HCT116 (cell line): ENCODE data around the gene NBL1. TPM values are rescaled to one million over a fixed set of nuclear protein-coding genes. Genes with fewer than 3 reads are reported as not detected.

Experiments
- ATAC-seq: fragments of 200-7000 bp; cut with Tn5 transposase; 2 replicates; pipeline ENCODE4 v1.9.1; 2020; ENCODE audit warnings: mild to moderate bottlenecking, moderate library complexity
- BruUV-seq: library from RNA; stranded (reverse); fragments of 400-500 nt; replicated peaks from 2 replicates; lab custom pipeline; 2021; lab: Mats Ljungman, UMichigan
- CTCF ChIA-PET: fragments of 300-600 bp; sonication (Branson Sonifier 250); formaldehyde crosslinking; loops from one replicate; lab custom pipeline; 2021; ENCODE audit warnings: antibody characterized with exemption; lab: Charles Lee
- POLR2A ChIA-PET: fragments of 300-600, 350-600 bp; sonication (Branson Sonifier 250); formaldehyde crosslinking; loops from one replicate; lab custom pipeline; 2021; ENCODE audit warnings: antibody characterized with exemption; lab: Charles Lee
- RAD21 ChIA-PET, 2 experiments: fragments of 300-600 bp; sonication (Branson Sonifier 250); formaldehyde crosslinking; loops; one replicate each; lab custom pipeline; 2023; ENCODE audit warnings: low total read pairs in 2 of 2; ENCODE audit not compliant: uncharacterized antibody in 2 of 2, unreplicated experiment in 2 of 2, low non-redundant PET in 1 of 2; lab: Charles Lee
- DNase-seq: peaks from one replicate; pipeline ENCODE4 v3.0.0-alpha.2; 2010; ENCODE audit warnings: low read depth, low spot score
- H2AFZ ChIP-seq: fragments of 200-600 bp; shearing (Covaris generic), sonication (generic); 2 replicates; pipeline ENCODE4 v1.6.1; 2017; ENCODE audit warnings: low read depth, mixed run types, mixed read lengths, antibody characterized with exemption, low read length; ENCODE audit not compliant: poor library complexity, severe bottlenecking
- H3K27ac ChIP-seq: 2 replicates; pipeline ENCODE4 v1.5.1; 2012; ENCODE audit warnings: low read depth, low read length
- H3K27me3 ChIP-seq: fragments of 200-600 bp; sonication (generic); 2 replicates; pipeline ENCODE4 v1.6.1; 2016; ENCODE audit warnings: mixed run types, low read length, mixed read lengths; ENCODE audit not compliant: insufficient read depth
- H3K36me3 ChIP-seq, 2 experiments: fragments of 200-500 bp in 1 of 2; fragments of 200-600 bp in 1 of 2; sonication (Bioruptor generic) in 1 of 2; sonication (generic) in 1 of 2; 2 replicates each; pipeline versions ENCODE4 v1.5.1 to v1.6.1; 2014 to 2016; ENCODE audit warnings: low read length in 2 of 2, inconsistent platforms in 1 of 2, mixed read lengths in 1 of 2, mixed run types in 1 of 2; ENCODE audit not compliant: insufficient read depth in 2 of 2, control insufficient read depth in 1 of 2
- H3K4me1 ChIP-seq, 2 experiments: fragments of 200-600 bp in 1 of 2; sonication (generic) in 1 of 2; 2 replicates each; pipeline versions ENCODE4 v1.5.1 to v1.6.1; 2012 to 2017; ENCODE audit warnings: low read length in 2 of 2, inconsistent platforms in 1 of 2, mild to moderate bottlenecking in 1 of 2, mixed read lengths in 1 of 2, mixed run types in 1 of 2, moderate library complexity in 1 of 2; ENCODE audit not compliant: insufficient read depth in 2 of 2, control insufficient read depth in 1 of 2
- H3K4me2 ChIP-seq: fragments of 200-600 bp; sonication (generic); 2 replicates; pipeline ENCODE4 v1.6.1; 2017; ENCODE audit warnings: mixed run types, low read length, mixed read lengths
- H3K4me3 ChIP-seq, 2 experiments: fragments of 200-600 bp in 1 of 2; sonication (generic) in 1 of 2; replicated peaks in 1 of 2; 2 replicates each; pipeline ENCODE4 v1.5.1; 2011 to 2016; ENCODE audit warnings: low read length in 2 of 2, control low read depth in 1 of 2, low read depth in 1 of 2, mild to moderate bottlenecking in 1 of 2, mixed read lengths in 1 of 2, mixed run types in 1 of 2
- H3K79me2 ChIP-seq: fragments of 200-600 bp; sonication (generic); 2 replicates; pipeline ENCODE4 v1.6.1; 2017; ENCODE audit warnings: mild to moderate bottlenecking, mixed run types, low read length, moderate library complexity, mixed read lengths; ENCODE audit not compliant: insufficient read depth
- H3K9ac ChIP-seq: fragments of 200-600 bp; sonication (generic); 2 replicates; pipeline ENCODE4 v1.6.1; 2016; ENCODE audit warnings: low read length, mixed read lengths
- H3K9me2 ChIP-seq: fragments of 200-600 bp; sonication (generic), shearing (Covaris generic); 2 replicates; pipeline ENCODE4 v1.6.1; 2017; ENCODE audit warnings: mixed run types, mild to moderate bottlenecking, moderate library complexity; ENCODE audit not compliant: insufficient read depth
- H3K9me3 ChIP-seq, 2 experiments: fragments of 200-500 bp in 1 of 2; fragments of 200-600 bp in 1 of 2; sonication (Bioruptor generic) in 1 of 2; sonication (generic) in 1 of 2; 2 replicates each; pipeline ENCODE4 v1.6.1; 2014 to 2017; ENCODE audit warnings: low read length in 2 of 2, mixed read lengths in 2 of 2, inconsistent platforms in 1 of 2, low read depth in 1 of 2, mild to moderate bottlenecking in 1 of 2, mixed run types in 1 of 2, moderate library complexity in 1 of 2; ENCODE audit not compliant: control insufficient read depth in 1 of 2, insufficient read depth in 1 of 2
- H4K20me1 ChIP-seq: fragments of 200-600 bp; sonication (generic), shearing (Covaris generic); 2 replicates; pipeline ENCODE4 v1.6.1; 2017; ENCODE audit warnings: mixed run types, mild to moderate bottlenecking, moderate library complexity; ENCODE audit not compliant: insufficient read depth
- CBX3 ChIP-seq: IDR thresholded peaks from 2 replicates; pipeline ENCODE4 v1.6.1; 2012; ENCODE audit warnings: low read depth
- CEBPB ChIP-seq: IDR thresholded peaks from 2 replicates; pipeline ENCODE4 v1.6.1; 2012; ENCODE audit warnings: low read depth
- EGR1 ChIP-seq: IDR thresholded peaks from 2 replicates; pipeline ENCODE4 v1.6.1; 2012; ENCODE audit warnings: low read depth
- ELF1 ChIP-seq: IDR thresholded peaks from 2 replicates; pipeline ENCODE4 v1.6.1; 2012; ENCODE audit warnings: low read depth, borderline replicate concordance
- EZH2 ChIP-seq: fragments of 200-600 bp; sonication (generic); IDR thresholded peaks from 2 replicates; pipeline ENCODE4 v1.6.1; 2017; ENCODE audit warnings: antibody characterized with exemption, mixed run types
- EZH2phosphoT487 ChIP-seq: fragments of 200-600 bp; IDR thresholded peaks from 2 replicates; pipeline ENCODE4 v1.6.1; 2018; ENCODE audit warnings: antibody characterized with exemption, borderline replicate concordance
- FOSL1 ChIP-seq: IDR thresholded peaks from 2 replicates; pipeline ENCODE4 v1.6.1; 2012; ENCODE audit warnings: low read depth
- JUND ChIP-seq: IDR thresholded peaks from 2 replicates; pipeline ENCODE4 v1.6.1; 2012
- POLR2A ChIP-seq: IDR thresholded peaks from 2 replicates; pipeline ENCODE4 v1.7.0; 2011; ENCODE audit warnings: borderline replicate concordance; ENCODE audit not compliant: insufficient read depth, insufficient read length; ENCODE audit errors: extremely low read depth
- RAD21 ChIP-seq: IDR thresholded peaks from 2 replicates; pipeline ENCODE4 v1.6.1; 2012; ENCODE audit warnings: low read depth, mild to moderate bottlenecking
- SIN3A ChIP-seq: IDR thresholded peaks from 2 replicates; pipeline ENCODE4 v1.6.1; 2012; ENCODE audit warnings: low read depth
- SP1 ChIP-seq: IDR thresholded peaks from 2 replicates; pipeline ENCODE4 v1.6.1; 2012; ENCODE audit warnings: low read depth
- SRF ChIP-seq: IDR thresholded peaks from 2 replicates; pipeline ENCODE4 v1.6.1; 2012; ENCODE audit warnings: low read depth
- TCF7L2 ChIP-seq: IDR thresholded peaks from 2 replicates; pipeline ENCODE4 v1.7.0; 2011; ENCODE audit warnings: borderline replicate concordance, inconsistent platforms; ENCODE audit not compliant: insufficient read depth, insufficient read length; ENCODE audit errors: extremely low read depth
- ZBTB33 ChIP-seq: IDR thresholded peaks from 2 replicates; pipeline ENCODE4 v1.6.1; 2011; ENCODE audit warnings: mild to moderate bottlenecking, low read length, moderate library complexity; ENCODE audit not compliant: insufficient replicate concordance; ENCODE audit errors: extremely low read depth
- ZFX ChIP-seq: fragments of 450-650 bp; IDR thresholded peaks from 2 replicates; pipeline ENCODE4 v1.6.1; 2017
- ZNF274 ChIP-seq: fragments of 200-500 bp; sonication (Bioruptor generic); IDR thresholded peaks from 2 replicates; pipeline ENCODE4 v1.6.1; 2014; ENCODE audit warnings: mild to moderate bottlenecking, low read depth, low read length, inconsistent platforms
- intact Hi-C: fragments of 100-400 bp; cut with micrococcal nuclease; formaldehyde crosslinking; loops from 2 replicates; pipeline ENCODE4 v1.10.0; 2022
- total RNA-seq: library from RNA; stranded (reverse); gene quantifications from one replicate; pipeline ENCODE4 v1.2.1, GENCODE V29; 2021; ENCODE audit not compliant: unreplicated experiment
- TF ChIP-seq, protein P1 (sequence below): IDR thresholded peaks from 2 replicates; pipeline ENCODE4 v1.6.1; 2012
- TF ChIP-seq, protein P2 (sequence below), 3 experiments: fragments of 200-600 bp in 1 of 3; sonication (generic) in 1 of 3; IDR thresholded peaks in 2 of 3; conservative IDR thresholded peaks in 1 of 3; 2 replicates each; pipeline ENCODE4 v1.5.1; 2012 to 2017; ENCODE audit warnings: low read depth in 2 of 3, low read length in 2 of 3, antibody characterized with exemption in 1 of 3, borderline replicate concordance in 1 of 3, control low read depth in 1 of 3, mild to moderate bottlenecking in 1 of 3, mixed read lengths in 1 of 3, mixed run types in 1 of 3, moderate library complexity in 1 of 3; ENCODE audit not compliant: insufficient read depth in 1 of 3
- TF ChIP-seq, protein P3 (sequence below): IDR thresholded peaks from 2 replicates; pipeline ENCODE4 v1.6.1; 2012

Gene NBL1
- total RNA-seq, 1 experiment from 2014 or later: 75.4 TPM

DNA sequence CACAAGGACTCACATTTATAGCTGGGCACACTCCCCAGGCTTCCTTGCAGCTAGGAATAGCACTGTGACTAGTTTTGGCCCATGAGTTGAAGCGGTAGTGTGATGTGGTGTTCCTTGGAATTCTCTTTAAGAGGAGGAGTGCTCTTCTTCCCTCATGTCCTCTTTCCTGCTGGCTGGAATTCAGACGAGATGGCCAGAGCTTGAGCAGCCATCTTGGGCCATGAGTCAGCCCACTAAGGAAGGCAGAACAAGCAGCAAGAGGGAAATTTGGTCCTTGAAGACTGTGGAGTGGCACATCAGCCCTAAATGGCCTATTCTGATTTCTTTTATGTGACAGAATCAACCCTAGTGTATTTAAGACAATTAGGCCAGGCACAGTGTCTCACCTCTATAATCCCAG is 40.6 kb downstream of the NBL1 start:
- no peak overlapping the region for H3K4me3 ChIP-seq
- H3K9me2 ChIP-seq: no peaks in the 10 kb centered on the region
- ATAC-seq (no peak), DNase-seq (no peak)
- ChIA-PET POLR2A (interaction anchor here (0.6 kb wide), 1 partner anchor 8 kb away, joined by 4 read pairs; no protein-coding TSS in a partner anchor), RAD21 (no interaction called here), CTCF (interaction anchor here (1.2 to 1.4 kb wide), 2 partner anchors 20 to 23 kb away, joined by 3 to 4 read pairs; no protein-coding TSS in a partner anchor)
- H3K9me3 ChIP-seq: no peaks in the 10 kb centered on the region
- no peak overlapping the region for H2AFZ ChIP-seq
- no peaks in the 10 kb centered on the region for H3K36me3 ChIP-seq
- H3K79me2 ChIP-seq: no peaks in the 10 kb centered on the region
- no TSS peak for BruUV-seq
- no peaks in the 10 kb centered on the region for H3K27me3 ChIP-seq
- TF ChIP-seq TCF7L2 (no peak), SP1 (no peak), SIN3A (no peak), EZH2 (no peak), POLR2A (no peak), CEBPB (no peak), ZBTB33 (no peak)
- TF ChIP-seq, protein P1, sequence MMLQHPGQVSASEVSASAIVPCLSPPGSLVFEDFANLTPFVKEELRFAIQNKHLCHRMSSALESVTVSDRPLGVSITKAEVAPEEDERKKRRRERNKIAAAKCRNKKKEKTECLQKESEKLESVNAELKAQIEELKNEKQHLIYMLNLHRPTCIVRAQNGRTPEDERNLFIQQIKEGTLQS: no peak
- no peak overlapping the region for H3K27ac ChIP-seq
- intact Hi-C loops: no loop called here
- H3K4me2 ChIP-seq: no peak overlapping the region
- no peaks in the 10 kb centered on the region for H3K4me1 ChIP-seq
- H3K9ac ChIP-seq: no peak overlapping the region
- no peaks in the 10 kb centered on the region for H4K20me1 ChIP-seq

GRCh38 chr1:19685994-19686393 is 41.9 kb downstream of the NBL1 start:
- ChIA-PET POLR2A (no interaction called here), CTCF (no interaction called here), RAD21 (no interaction called here)
- H3K27me3 ChIP-seq: no peaks in the 10 kb centered on the region
- H3K79me2 ChIP-seq: no peaks in the 10 kb centered on the region
- H3K36me3 ChIP-seq: no peaks in the 10 kb centered on the region
- DNase-seq (no peak), ATAC-seq (no peak)
- H2AFZ ChIP-seq: no peak overlapping the region
- intact Hi-C loops: no loop called here
- H3K4me2 ChIP-seq: no peak overlapping the region
- H3K9me2 ChIP-seq: no peaks in the 10 kb centered on the region
- no peaks in the 10 kb centered on the region for H3K9me3 ChIP-seq
- no TSS peak for BruUV-seq
- H4K20me1 ChIP-seq: no peaks in the 10 kb centered on the region
- H3K27ac ChIP-seq: no peak overlapping the region
- H3K4me3 ChIP-seq: no peak overlapping the region
- no peak overlapping the region for H3K9ac ChIP-seq
- no peaks in the 10 kb centered on the region for H3K4me1 ChIP-seq
- TF ChIP-seq CEBPB: no peak
- no peak for TF ChIP-seq SIN3A
- no peak for TF ChIP-seq RAD21
- no peak for TF ChIP-seq ZNF274
- TF ChIP-seq, protein P2, sequence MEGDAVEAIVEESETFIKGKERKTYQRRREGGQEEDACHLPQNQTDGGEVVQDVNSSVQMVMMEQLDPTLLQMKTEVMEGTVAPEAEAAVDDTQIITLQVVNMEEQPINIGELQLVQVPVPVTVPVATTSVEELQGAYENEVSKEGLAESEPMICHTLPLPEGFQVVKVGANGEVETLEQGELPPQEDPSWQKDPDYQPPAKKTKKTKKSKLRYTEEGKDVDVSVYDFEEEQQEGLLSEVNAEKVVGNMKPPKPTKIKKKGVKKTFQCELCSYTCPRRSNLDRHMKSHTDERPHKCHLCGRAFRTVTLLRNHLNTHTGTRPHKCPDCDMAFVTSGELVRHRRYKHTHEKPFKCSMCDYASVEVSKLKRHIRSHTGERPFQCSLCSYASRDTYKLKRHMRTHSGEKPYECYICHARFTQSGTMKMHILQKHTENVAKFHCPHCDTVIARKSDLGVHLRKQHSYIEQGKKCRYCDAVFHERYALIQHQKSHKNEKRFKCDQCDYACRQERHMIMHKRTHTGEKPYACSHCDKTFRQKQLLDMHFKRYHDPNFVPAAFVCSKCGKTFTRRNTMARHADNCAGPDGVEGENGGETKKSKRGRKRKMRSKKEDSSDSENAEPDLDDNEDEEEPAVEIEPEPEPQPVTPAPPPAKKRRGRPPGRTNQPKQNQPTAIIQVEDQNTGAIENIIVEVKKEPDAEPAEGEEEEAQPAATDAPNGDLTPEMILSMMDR (IDR thresholded peaks at IDR 0.05 in 2 of 3, conservative IDR thresholded peaks at IDR 0.05 in 1 of 3; ENCODE audit: borderline replicate concordance in 1 of 3, insufficient read depth in 1 of 3, low read depth in 2 of 3, low read length in 2 of 3): no peak
- no peak for TF ChIP-seq EGR1
- no peak for TF ChIP-seq FOSL1
- no peak for TF ChIP-seq EZH2phosphoT487
- no peak for TF ChIP-seq SRF
- TF ChIP-seq JUND: no peak
- TF ChIP-seq POLR2A: no peak
- TF ChIP-seq, protein P3, sequence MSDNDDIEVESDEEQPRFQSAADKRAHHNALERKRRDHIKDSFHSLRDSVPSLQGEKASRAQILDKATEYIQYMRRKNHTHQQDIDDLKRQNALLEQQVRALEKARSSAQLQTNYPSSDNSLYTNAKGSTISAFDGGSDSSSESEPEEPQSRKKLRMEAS: no peak
- TF ChIP-seq CBX3: no peak
- no peak for TF ChIP-seq ELF1
- TF ChIP-seq ZFX: no peak
- no peak for TF ChIP-seq EZH2
